Uterus (tissue), 4 donors: ENCODE results near the gene PSMD2. TPM values are rescaled to one million over a fixed set of nuclear protein-coding genes. Genes with fewer than 3 reads are reported as not detected.

Experiments
- DNase-seq, 2 donors: peaks; one replicate each; pipeline ENCODE4 v3.0.0-alpha.2; 2019 to 2020
- H3K27ac ChIP-seq, 2 donors: fragments of 200-600 bp; sonication (generic); 1 replicate in 1 of 2; 2 replicates in 1 of 2; pipeline ENCODE4 v1.5.1; 2016 to 2018
- H3K27me3 ChIP-seq, 2 donors: fragments of 200-600 bp; sonication (generic); one replicate each; pipeline ENCODE4 v1.5.1; 2018 to 2019; ENCODE audit warnings: control low read depth in 1 of 2
- H3K36me3 ChIP-seq, 2 donors: fragments of 200-600 bp; sonication (generic); one replicate each; pipeline ENCODE4 v1.5.1; 2019; ENCODE audit warnings: control low read depth in 1 of 2
- H3K4me1 ChIP-seq, 2 donors: fragments of 200-600 bp; sonication (generic); one replicate each; pipeline ENCODE4 v1.5.1; 2018 to 2019; ENCODE audit warnings: control low read depth in 1 of 2
- H3K4me3 ChIP-seq, 2 donors: fragments of 200-600 bp; sonication (generic); 1 replicate in 1 of 2; 2 replicates in 1 of 2; pipeline ENCODE4 v1.5.1; 2018 to 2019; ENCODE audit warnings: mild to moderate bottlenecking in 1 of 2
- H3K9me3 ChIP-seq, 2 donors: fragments of 200-600 bp; sonication (generic); one replicate each; pipeline ENCODE4 v1.5.1; 2019; ENCODE audit warnings: control low read depth in 1 of 2
- POLR2A ChIP-seq, 2 donors: fragments of 450-650 bp; IDR thresholded peaks; one replicate each; pipeline ENCODE4 v1.6.1; 2016; ENCODE audit warnings: antibody characterized with exemption in 2 of 2, mild to moderate bottlenecking in 1 of 2, moderate library complexity in 1 of 2
- intact Hi-C: fragments of 100-400 bp; cut with DNase I; formaldehyde crosslinking; loops from one replicate; pipeline ENCODE4 v1.15.1; 2023; ENCODE audit warnings: low total_unique reads
- total RNA-seq, 4 donors: library from RNA; depleted of rRNA in 3 of 4; stranded (reverse); fragments of >200 nt in 3 of 4; gene quantifications; one replicate each; pipeline versions ENCODE4 v1.1.0 to v1.2.4, GENCODE V29; 2014 to 2023
- TF ChIP-seq, protein P1 (sequence below), 4 experiments: fragments of 200-600 bp in 2 of 4; fragments of 450-650 bp in 2 of 4; sonication (generic) in 2 of 4; IDR thresholded peaks; one replicate each; pipeline ENCODE4 v1.5.1; 2016 to 2019; ENCODE audit warnings: antibody characterized with exemption in 4 of 4, mild to moderate bottlenecking in 2 of 4, moderate library complexity in 1 of 4
- donor health status: DM: yes; HTN: yes; CAD: no.

Gene PSMD2
- total RNA-seq, 4 donors from 2014 or later = 117 to 275 (median 147) TPM

DNA sequence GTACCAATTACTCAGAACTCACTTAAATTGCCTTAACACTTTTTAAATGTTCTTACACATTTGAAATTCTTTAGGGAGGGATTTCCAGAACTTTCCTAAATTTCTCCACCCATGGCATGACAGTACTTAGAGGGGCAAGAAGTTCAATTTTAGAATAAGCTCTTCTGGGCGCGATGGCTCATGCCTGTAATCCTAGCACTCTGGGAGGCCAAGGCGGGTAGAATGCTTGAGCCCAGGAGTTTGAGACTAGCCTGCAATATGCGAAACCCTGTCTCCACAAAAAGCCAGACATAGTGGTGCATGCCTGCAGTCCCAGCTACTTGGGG is 49.0 kb downstream of the PSMD2 start:
- TF ChIP-seq, protein P1, sequence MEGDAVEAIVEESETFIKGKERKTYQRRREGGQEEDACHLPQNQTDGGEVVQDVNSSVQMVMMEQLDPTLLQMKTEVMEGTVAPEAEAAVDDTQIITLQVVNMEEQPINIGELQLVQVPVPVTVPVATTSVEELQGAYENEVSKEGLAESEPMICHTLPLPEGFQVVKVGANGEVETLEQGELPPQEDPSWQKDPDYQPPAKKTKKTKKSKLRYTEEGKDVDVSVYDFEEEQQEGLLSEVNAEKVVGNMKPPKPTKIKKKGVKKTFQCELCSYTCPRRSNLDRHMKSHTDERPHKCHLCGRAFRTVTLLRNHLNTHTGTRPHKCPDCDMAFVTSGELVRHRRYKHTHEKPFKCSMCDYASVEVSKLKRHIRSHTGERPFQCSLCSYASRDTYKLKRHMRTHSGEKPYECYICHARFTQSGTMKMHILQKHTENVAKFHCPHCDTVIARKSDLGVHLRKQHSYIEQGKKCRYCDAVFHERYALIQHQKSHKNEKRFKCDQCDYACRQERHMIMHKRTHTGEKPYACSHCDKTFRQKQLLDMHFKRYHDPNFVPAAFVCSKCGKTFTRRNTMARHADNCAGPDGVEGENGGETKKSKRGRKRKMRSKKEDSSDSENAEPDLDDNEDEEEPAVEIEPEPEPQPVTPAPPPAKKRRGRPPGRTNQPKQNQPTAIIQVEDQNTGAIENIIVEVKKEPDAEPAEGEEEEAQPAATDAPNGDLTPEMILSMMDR (IDR thresholded peaks at IDR 0.05) = no peak
- TF ChIP-seq POLR2A (IDR thresholded peaks at IDR 0.05) = no peak
- Histone ChIP-seq H3K9me3 (no peaks in the 10 kb centered on the region), H3K36me3 (no peaks in the 10 kb centered on the region), H3K27me3 (no peaks in the 10 kb centered on the region), H3K4me1 (peaks cover 0 to 10% of the 10 kb centered on the region in 2 donors), H3K27ac (no peak overlapping the region), H3K4me3 (no peak overlapping the region)
- intact Hi-C loops = no loop called here
- no peak for DNase-seq

DNA sequence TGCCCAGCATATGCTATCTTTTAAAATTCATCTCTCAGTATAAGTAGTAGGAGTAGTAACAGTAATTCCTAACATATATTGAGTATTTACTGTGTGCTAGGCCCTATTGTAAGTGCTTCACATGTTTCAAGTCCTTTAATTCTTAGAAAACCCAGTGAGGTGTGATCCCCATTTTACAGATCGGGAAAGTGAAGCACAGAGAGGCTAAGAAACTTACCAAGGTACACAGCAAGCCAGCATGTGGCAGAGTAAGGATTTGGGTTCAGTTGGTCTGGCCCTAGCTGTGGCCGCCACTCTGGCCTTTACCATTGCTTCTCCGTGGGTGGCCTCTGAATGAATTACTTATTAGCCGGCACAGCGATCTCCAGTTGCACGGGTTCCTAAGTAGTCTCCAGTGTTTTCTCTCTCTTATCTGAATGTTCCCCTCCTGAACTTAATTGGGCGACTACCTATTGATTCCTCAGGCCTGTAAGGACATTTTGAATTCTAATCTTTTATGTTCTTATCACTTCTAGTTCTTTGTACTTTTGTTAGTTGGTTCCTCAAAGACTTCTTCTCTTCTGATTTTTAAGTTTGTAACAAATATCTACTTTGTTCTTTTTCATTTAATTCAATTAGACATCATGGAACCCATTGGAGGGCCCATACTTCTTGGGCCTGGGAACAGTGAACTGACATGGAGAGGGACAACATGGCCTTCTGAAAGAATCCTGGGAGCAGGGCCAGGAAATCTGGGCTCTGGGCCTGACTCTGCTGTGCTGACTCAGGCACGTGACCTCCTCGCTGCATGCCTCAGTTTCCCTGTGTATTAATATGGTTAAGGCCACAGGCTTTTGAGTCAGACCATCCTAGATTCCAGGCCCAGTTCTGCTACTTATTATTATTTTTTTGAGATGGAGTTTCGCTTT is 50.8 kb downstream of the PSMD2 start:
- Histone ChIP-seq H3K36me3 (no peaks in the 10 kb centered on the region), H3K27me3 (no peaks in the 10 kb centered on the region), H3K27ac (no peak overlapping the region), H3K4me1 (peaks cover 0 to 10% of the 10 kb centered on the region in 2 donors), H3K4me3 (no peak overlapping the region), H3K9me3 (no peaks in the 10 kb centered on the region)
- intact Hi-C loops = loop anchor here (5.0 kb wide), 1 partner anchor 48 kb away; no protein-coding TSS in a partner anchor
- no peak for DNase-seq
- TF ChIP-seq, protein P1 (IDR thresholded peaks at IDR 0.05) = no peak
- no peak for TF ChIP-seq POLR2A (IDR thresholded peaks at IDR 0.05)

DNA sequence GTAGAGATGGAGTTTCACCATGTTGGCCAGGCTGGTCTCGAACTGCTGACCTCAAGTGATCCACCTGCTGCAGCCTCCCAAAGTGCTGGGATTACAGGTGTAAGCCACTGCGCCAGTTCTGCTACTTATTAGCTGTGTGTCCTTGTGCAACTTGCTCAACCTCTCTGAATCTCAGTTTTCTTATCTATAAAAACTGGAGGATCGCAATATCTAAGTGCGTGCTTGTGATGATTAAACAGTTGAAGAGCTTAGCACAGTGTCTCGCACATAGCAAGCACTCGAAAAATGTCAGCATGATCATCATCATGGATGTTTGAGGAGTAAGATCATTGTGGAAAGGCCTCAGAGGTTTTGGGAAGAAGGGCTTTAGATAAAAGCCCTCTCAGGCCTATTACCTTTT is 51.6 kb downstream of the PSMD2 start:
- no peak for DNase-seq
- peaks cover 0 to 10% of the 10 kb centered on the region in 2 donors for H3K4me1 ChIP-seq
- TF ChIP-seq POLR2A (IDR thresholded peaks at IDR 0.05) = no peak
- TF ChIP-seq, protein P1 (IDR thresholded peaks at IDR 0.05) = no peak
- no peak overlapping the region for H3K4me3 ChIP-seq
- no peaks in the 10 kb centered on the region for H3K36me3 ChIP-seq
- intact Hi-C loops = loop anchor here (5.0 kb wide), 1 partner anchor 48 kb away; no protein-coding TSS in a partner anchor
- no peaks in the 10 kb centered on the region for H3K27me3 ChIP-seq
- no peaks in the 10 kb centered on the region for H3K9me3 ChIP-seq
- no peak overlapping the region for H3K27ac ChIP-seq

DNA sequence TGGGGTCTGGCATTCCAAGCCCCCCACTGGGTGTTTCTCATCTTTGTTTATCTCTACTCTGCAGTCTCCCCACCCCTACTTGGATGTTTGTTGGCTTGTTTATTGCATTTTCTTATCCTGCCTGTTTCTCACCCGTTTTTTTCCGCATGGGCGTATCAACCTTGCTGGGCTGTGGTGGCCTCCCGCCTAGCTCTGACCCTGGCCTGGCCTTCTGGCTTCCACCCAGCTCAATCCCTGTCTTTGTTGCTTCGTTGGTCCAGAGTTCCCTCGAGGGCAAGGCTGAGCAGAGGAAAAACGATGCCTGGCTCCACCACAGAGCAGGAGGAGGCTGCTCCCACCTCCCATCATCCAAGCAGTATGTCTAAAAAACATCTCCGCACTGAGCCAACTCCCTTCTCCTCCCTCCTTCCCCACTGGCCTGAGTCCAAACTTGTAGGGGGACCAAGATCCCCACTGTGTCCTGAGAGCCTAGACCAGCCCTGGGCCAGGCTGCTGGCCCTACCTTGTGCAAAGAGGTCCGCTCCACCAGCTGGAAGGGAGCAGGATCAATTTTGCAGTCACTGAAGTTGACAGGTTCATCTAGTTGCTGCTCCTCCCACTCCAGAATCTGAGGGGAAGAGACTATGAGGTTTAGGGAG is 52.6 kb downstream of the PSMD2 start:
- Histone ChIP-seq H3K9me3 (no peaks in the 10 kb centered on the region), H3K36me3 (no peaks in the 10 kb centered on the region), H3K4me1 (peaks cover 0 to 10% of the 10 kb centered on the region in 2 donors), H3K27ac (peak overlapping the region; percentile 23 to 34), H3K27me3 (no peaks in the 10 kb centered on the region), H3K4me3 (no peak overlapping the region)
- intact Hi-C loops = loop anchor here (5.0 kb wide), 1 partner anchor 49 kb away; no protein-coding TSS in a partner anchor
- TF ChIP-seq, protein P1 (IDR thresholded peaks at IDR 0.05) = no peak
- TF ChIP-seq POLR2A (IDR thresholded peaks at IDR 0.05) = no peak
- no peak for DNase-seq
